A673 (cell line): Measurements from ENCODE around the gene SRPK3.

ENCODE experiments used
- CTCF ChIP-seq: fragments of 300-800, 200-600 bp; sonication (generic); conservative IDR thresholded peaks from 2 replicates; pipeline ENCODE4 v1.5.1; 2017; ENCODE audit warnings: low read depth, mild to moderate bottlenecking, antibody characterized with exemption, low read length, moderate library complexity, mixed read lengths
- EZH2 ChIP-seq: fragments of 200-600 bp; sonication (generic); IDR thresholded peaks from 2 replicates; pipeline ENCODE4 v1.6.1; 2017; ENCODE audit warnings: borderline replicate concordance, low read depth, mild to moderate bottlenecking, mixed read lengths, antibody characterized with exemption, low read length; ENCODE audit not compliant: poor library complexity, severe bottlenecking

GRCh38 chrX:153804100-153804595 is 23.3 kb downstream of the SRPK3 start:
- TF ChIP-seq CTCF, result no peak
- no peak for TF ChIP-seq EZH2
